CD4-positive, CD25-positive, alpha-beta regulatory T cell (primary cell): Measurements from ENCODE around the gene ZNF433. TPM values are rescaled to one million over a fixed set of nuclear protein-coding genes. Genes with fewer than 3 reads are reported as not detected.

Experiments
- ATAC-seq, 2 donors: fragments of 150-1000 bp; cut with Tn5 transposase; one replicate each; pipeline ENCODE4 v1.10.0; 2021; ENCODE audit warnings: low read depth in 2 of 2, moderate number of reproducible peaks in 2 of 2, moderate library complexity in 1 of 2
- DNase-seq, 3 donors: peaks; one replicate each; pipeline versions ENCODE4 v3.0.0 to v3.0.0-alpha.2; 2012 to 2022; ENCODE audit warnings: mixed read lengths in 1 of 3
- H3K27ac ChIP-seq: one replicate; pipeline ENCODE4 v1.7.0; 2013; ENCODE audit warnings: mild to moderate bottlenecking, low read length; ENCODE audit not compliant: insufficient read depth, poor library complexity, severe bottlenecking
- H3K27me3 ChIP-seq: one replicate; pipeline ENCODE4 v1.7.0; 2013; ENCODE audit warnings: low read length; ENCODE audit not compliant: control insufficient read depth, insufficient read depth
- H3K36me3 ChIP-seq: one replicate; pipeline ENCODE4 v1.7.0; 2013; ENCODE audit warnings: mild to moderate bottlenecking, low read length, moderate library complexity; ENCODE audit not compliant: control insufficient read depth, insufficient read depth
- H3K4me1 ChIP-seq: 2 replicates; pipeline ENCODE4 v1.7.0; 2013; ENCODE audit warnings: mild to moderate bottlenecking, low read length; ENCODE audit not compliant: insufficient read depth, control insufficient read depth, poor library complexity, severe bottlenecking
- H3K4me3 ChIP-seq: one replicate; pipeline ENCODE4 v1.7.0; 2013; ENCODE audit warnings: low read depth, mild to moderate bottlenecking, low read length, moderate library complexity
- H3K9me3 ChIP-seq, 2 experiments: 1 replicate in 1 of 2; 2 replicates in 1 of 2; pipeline ENCODE4 v1.7.0; 2013; ENCODE audit warnings: low read length in 2 of 2, mild to moderate bottlenecking in 1 of 2, moderate library complexity in 1 of 2; ENCODE audit not compliant: control insufficient read depth in 2 of 2
- H3K27ac Mint-ChIP-seq, 3 donors: one replicate each; pipeline ENCODE4 v1.8.0; 2020 to 2022; ENCODE audit warnings: mild to moderate bottlenecking in 3 of 3, mixed read lengths in 3 of 3, moderate library complexity in 2 of 3
- H3K27me3 Mint-ChIP-seq: one replicate; pipeline ENCODE4 v1.8.0; 2022; ENCODE audit warnings: mild to moderate bottlenecking, mixed read lengths
- H3K36me3 Mint-ChIP-seq: one replicate; pipeline ENCODE4 v1.8.0; 2020; ENCODE audit warnings: mixed read lengths
- H3K4me1 Mint-ChIP-seq, 4 donors: one replicate each; pipeline ENCODE4 v1.8.0; 2020 to 2022; ENCODE audit warnings: mixed read lengths in 4 of 4, mild to moderate bottlenecking in 1 of 4
- H3K4me3 Mint-ChIP-seq, 4 donors: one replicate each; pipeline ENCODE4 v1.8.0; 2020 to 2022; ENCODE audit warnings: mild to moderate bottlenecking in 4 of 4, mixed read lengths in 4 of 4, moderate library complexity in 3 of 4
- H3K9me3 Mint-ChIP-seq, 7 donors: one replicate each; pipeline ENCODE4 v1.8.0; 2020 to 2022; ENCODE audit warnings: mixed read lengths in 7 of 7, mild to moderate bottlenecking in 3 of 7, moderate library complexity in 2 of 7
- polyA plus RNA-seq, 4 donors: library from polyadenylated mRNA; unstranded; fragments of 300-500 nt; fragmentation: Illumina TruSeq; gene quantifications; one replicate each; pipeline ENCODE4 v1.2.3, GENCODE V29; 2021
- total RNA-seq: library from RNA; stranded (reverse); gene quantifications from one replicate; pipeline ENCODE4 v1.2.3, GENCODE V29; 2022

Gene ZNF433
- total and polyA plus RNA-seq, 5 donors from 2014 or later = 0.49 to 3.3 (median 1.7) TPM

DNA sequence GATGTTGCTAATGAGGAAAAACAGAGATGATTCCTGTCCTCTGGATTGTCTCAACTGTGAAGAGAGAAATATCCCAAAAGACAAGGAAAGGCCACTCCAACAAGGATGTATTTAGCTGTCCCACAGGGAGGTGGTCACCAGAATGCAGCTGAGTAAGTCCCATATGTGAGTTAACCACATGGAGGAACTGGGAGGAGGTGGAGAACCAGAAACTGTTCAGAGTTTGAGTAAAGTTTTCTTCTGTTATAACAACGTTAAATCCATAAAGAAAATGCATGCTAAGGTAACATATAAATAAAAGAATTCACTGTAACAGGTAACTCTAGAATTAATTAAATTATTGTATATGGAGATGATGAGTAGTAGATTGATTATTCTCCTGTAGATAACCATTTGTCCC, 65.3 kb downstream of the ZNF433 start:
- Mint-ChIP-seq H3K27me3 (no peaks in the 10 kb centered on the region), H3K4me1 (peaks cover 6 to 20% (median 10%) of the 10 kb centered on the region in 4 donors), H3K27ac (no peak overlapping the region), H3K4me3 (no peak overlapping the region), H3K9me3 (peaks cover 0 to 22% (median 4%) of the 10 kb centered on the region in 7 donors), H3K36me3 (peaks cover 27% of the 10 kb centered on the region)
- H3K27me3 ChIP-seq = no peaks in the 10 kb centered on the region
- no peak overlapping the region for H3K4me3 ChIP-seq
- H3K36me3 ChIP-seq = no peaks in the 10 kb centered on the region
- peaks cover 2 to 6% of the 10 kb centered on the region in 2 experiments for H3K9me3 ChIP-seq
- ATAC-seq (no peak), DNase-seq (no peak)
- peaks cover 6% of the 10 kb centered on the region for H3K4me1 ChIP-seq
- no peak overlapping the region for H3K27ac ChIP-seq

DNA sequence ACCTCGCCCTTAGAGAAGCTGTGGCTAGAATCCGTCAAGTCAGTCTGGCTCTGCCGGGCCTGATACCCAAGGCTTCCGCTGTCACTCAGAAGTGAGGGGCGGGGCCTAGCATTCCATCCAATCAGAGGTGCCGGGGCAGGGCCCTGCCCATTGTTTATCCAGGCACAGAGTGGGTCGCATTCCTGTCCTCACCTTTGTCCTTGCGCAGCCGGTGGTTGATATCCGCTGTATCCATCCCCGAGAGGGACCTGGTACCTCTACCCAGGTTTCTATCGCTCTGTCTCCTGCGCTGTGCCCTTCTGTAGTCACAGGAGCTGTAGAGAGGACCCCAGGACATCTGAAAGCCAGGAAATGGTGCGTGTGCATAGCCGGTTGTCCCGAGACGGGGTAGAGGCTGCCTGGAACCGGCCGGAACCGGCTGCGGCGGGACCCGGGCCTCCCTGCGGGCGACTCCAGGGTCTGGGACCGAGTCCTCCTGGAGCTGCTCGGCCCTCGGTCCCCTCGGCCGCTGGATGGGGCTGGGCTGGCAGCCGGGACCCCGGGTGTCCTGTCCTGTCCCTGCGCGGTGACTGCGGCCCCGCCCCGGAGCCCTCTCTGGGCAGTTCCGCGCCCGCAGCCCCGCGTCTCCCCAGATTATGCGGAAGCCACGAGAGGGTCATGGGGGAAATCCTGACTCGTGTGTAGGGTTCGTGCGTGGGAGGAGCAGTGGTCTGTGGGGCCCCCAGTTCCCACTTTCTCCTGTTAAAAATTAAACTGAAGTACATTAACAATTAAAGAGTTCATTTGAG, 70.4 kb downstream of the ZNF433 start, which contains the start of gene ZNF763:
TSS of gene ZNF763 (plus strand) at position 183 of the 788 bp plus-strand sequence. CDS start at position 352, 169 bp downstream.
- H3K27me3 ChIP-seq = no peaks in the 10 kb centered on the region
- peak within 1 kb of the TSS; percentile 86 for H3K27ac ChIP-seq
- Mint-ChIP-seq H3K9me3 (peaks cover 0 to 5% (median 1%) of the 10 kb centered on the region in 7 donors), H3K36me3 (peaks cover 8% of the 10 kb centered on the region), H3K4me1 (peaks cover 11 to 35% (median 20%) of the 10 kb centered on the region in 4 donors), H3K27ac (peak within 1 kb of the TSS; percentile 90 to 95 (median 93)), H3K27me3 (no peaks in the 10 kb centered on the region), H3K4me3 (peak within 1 kb of the TSS; percentile 88 to 97 (median 95))
- ATAC-seq (peak; percentile 92), DNase-seq (peak; percentile 75 to 94 (median 82))
- no peaks in the 10 kb centered on the region for H3K9me3 ChIP-seq
- peaks cover 19% of the 10 kb centered on the region for H3K4me1 ChIP-seq
- peak within 1 kb of the TSS; percentile 77 for H3K4me3 ChIP-seq
- no peaks in the 10 kb centered on the region for H3K36me3 ChIP-seq

Other genes with a start within 250 kb of the ZNF433 start
- gene ZNF491, start 237.2 kb downstream of the ZNF433 start, total RNA-seq = 0.62 TPM
- under 1 TPM in 2 of 4 donors, not detected in 2; 0.10 to 0.86 TPM for gene ZNF491, start 237.2 kb downstream of the ZNF433 start, polyA plus RNA-seq
- 13.1 TPM for gene ZNF440, start 221.4 kb downstream of the ZNF433 start, total RNA-seq
- 1 to 10 TPM in 3 of 4 donors, under 1 TPM in 1; 0.68 to 5.3 (median 2.7) TPM for gene ZNF440, start 221.4 kb downstream of the ZNF433 start, polyA plus RNA-seq
- gene ZNF439, start 187.0 kb downstream of the ZNF433 start, total RNA-seq = 6.0 TPM
- 1 to 10 TPM in 2 of 4 donors, under 1 TPM in 2; 0.60 to 4.6 (median 2.2) TPM for gene ZNF439, start 187.0 kb downstream of the ZNF433 start, polyA plus RNA-seq
- 2.0 TPM for gene ZNF69, start 147.9 kb downstream of the ZNF433 start, total RNA-seq
- 1 to 10 TPM in 2 of 4 donors, under 1 TPM in 2; 0.86 to 2.6 (median 1.5) TPM for gene ZNF69, start 147.9 kb downstream of the ZNF433 start, polyA plus RNA-seq
- 17.1 TPM for gene ZNF700, start 110.6 kb downstream of the ZNF433 start, total RNA-seq
- gene ZNF700, start 110.6 kb downstream of the ZNF433 start, polyA plus RNA-seq = 1 to 10 TPM; 3.6 to 5.1 (median 4.3) TPM
- 3.2 TPM for gene ZNF763, start 70.6 kb downstream of the ZNF433 start, total RNA-seq
- 1 to 10 TPM; 1.9 to 3.0 (median 2.5) TPM for gene ZNF763, start 70.6 kb downstream of the ZNF433 start, polyA plus RNA-seq
- not detected for gene ZNF878, start 17.3 kb upstream of the ZNF433 start, total RNA-seq
- gene ZNF878, start 17.3 kb upstream of the ZNF433 start, polyA plus RNA-seq = under 1 TPM in 1 of 4 donors, not detected in 3; 0.22 TPM
- gene ZNF844, start 29.1 kb upstream of the ZNF433 start, total RNA-seq = 5.0 TPM
- 1 to 10 TPM; 1.1 to 4.1 (median 2.4) TPM for gene ZNF844, start 29.1 kb upstream of the ZNF433 start, polyA plus RNA-seq
- gene ZNF20, start 104.7 kb upstream of the ZNF433 start, total RNA-seq = 2.4 TPM
- 1 to 10 TPM; 2.5 to 4.8 (median 3.1) TPM for gene ZNF20, start 104.7 kb upstream of the ZNF433 start, polyA plus RNA-seq
- 2.7 TPM for gene ZNF625, start 121.1 kb upstream of the ZNF433 start, total RNA-seq
- 1 to 10 TPM in 2 of 4 donors, under 1 TPM in 2; 0.24 to 1.9 (median 0.91) TPM for gene ZNF625, start 121.1 kb upstream of the ZNF433 start, polyA plus RNA-seq
- 32.2 TPM for gene ZNF136, start 127.4 kb upstream of the ZNF433 start, total RNA-seq
- gene ZNF136, start 127.4 kb upstream of the ZNF433 start, polyA plus RNA-seq = 10 to 100 TPM; 11.3 to 22.7 (median 16.8) TPM